NCI-H82 (cell line): ENCODE data around the gene ATOH8.

Experiments used
- DNase-seq: peaks from one replicate; lab custom pipeline; 2025; lab: John Stamatoyannopoulos, UW

The ATOH8 gene

DNA sequence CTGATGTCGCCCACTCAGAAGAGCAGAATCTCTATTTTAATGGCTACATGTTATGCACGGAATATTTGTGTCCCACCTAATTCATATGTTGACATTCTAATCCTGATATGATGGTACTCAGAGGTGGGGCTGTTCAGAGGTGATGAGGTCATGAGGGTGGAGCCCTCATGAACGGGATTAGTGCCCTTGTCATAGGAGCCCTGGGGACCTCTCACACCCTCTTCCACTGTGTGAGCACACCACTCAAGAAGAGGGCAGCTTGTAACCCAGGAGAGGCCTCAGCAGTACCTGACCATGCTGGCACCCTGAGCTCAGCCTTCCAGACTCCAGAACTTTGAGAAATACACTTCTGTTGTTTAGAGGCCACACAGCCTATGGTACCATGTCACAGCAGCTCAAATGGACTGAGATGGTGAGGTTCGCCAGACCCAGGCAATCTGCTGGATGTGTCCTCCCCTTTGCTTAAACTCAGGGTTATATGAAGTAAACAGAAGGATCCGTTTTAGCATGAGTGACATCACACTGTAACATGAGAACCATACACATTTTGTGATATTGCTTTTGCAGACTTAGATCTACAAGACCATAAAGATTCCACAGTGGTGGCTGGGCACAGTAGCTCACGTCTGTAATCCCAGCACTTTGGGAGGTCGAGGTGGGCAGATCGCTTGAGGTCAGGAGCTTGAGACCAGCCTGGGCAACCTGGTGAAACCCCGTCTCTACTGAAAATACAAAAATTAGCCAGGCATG, 48.7 kb downstream of the ATOH8 start:
- no peak for DNase-seq

DNA sequence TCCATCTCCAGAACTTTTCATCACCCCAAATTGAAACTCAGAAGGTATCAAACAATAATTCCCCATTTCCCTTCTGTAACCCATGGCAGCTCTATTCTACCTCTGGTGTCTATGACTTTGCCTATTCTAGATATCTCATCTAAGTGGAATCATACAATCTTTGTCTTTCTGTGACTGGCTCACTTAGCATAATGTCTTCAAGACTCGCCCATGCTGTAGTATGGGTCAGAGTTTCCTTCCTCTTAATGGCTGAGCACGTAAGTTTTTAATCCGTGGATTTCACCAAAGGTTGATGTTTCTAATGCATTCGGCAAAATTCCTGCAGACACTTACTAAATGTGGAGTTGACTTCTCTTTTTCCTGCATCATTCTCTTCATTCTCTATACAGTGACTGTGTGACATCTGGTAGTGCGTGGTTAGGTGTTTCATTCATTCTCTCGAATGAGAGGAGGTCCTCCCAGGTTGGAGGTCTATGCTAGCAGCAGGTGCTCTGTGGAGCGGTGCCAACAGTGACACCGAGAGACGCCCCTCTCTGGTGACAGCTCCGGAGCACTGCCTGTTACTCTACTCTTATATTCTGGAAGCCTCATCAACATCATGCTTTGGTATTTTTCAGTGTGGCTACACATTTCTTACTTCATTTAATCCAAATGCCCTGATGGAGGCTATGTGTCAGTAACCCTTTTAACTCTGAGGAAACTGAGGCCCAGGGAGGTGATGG, 50.1 kb downstream of the ATOH8 start:
- no peak for DNase-seq

DNA sequence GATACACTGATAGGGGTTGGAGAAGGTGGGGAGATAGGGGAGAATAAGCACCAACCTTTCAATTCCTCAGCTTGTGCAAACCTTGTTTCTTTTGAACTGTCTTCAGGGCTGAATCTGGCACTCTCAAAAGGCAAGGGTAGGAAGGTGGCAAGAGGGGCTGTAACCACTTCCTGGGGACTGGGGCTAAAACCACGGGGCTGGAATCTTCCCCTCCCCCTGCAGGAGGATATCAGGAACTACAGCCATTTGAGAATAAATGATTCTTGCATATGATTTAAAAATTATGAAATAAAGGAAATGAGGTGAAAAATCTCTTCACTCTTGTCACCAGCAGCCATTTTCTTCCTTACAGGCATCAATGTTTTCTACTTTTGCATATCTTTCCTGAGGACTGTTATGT, 50.8 kb downstream of the ATOH8 start:
- DNase-seq = peak; percentile 69

DNA sequence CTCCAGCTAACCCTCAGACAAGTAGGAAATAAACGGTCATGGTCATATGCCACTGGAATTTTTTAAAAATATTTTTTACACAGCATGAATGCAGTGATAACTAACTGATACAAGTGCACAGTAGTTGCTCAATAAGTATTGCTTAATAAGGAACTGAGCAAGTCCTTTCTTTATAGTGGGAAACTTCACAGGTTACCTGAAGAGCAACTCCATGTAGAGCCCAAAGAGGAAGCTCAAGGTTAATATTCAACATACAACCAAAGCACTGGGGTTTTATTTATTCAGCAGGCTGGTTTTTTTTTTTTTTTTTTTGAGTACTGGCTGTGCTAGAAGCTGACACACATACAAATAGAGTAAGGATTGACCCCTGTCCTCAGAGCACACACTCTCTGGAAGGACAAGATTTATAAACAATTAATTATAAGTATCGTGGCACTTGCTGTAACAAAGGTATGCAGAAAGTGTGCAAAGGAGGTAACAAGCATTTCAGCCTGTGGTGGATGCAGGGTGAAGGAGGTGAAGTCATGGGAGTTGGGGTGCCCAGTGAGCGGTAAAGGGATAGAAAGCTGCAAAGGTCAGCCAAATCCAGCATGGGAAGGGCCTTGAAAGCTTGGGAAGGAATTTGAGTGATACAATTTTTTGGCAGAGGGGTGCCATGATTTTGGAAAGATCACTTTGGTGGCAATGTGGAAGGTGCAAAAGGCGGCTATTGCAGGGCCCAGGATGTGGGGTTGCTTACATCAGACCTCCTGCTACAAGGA, 52.7 kb downstream of the ATOH8 start:
- DNase-seq = no peak

DNA sequence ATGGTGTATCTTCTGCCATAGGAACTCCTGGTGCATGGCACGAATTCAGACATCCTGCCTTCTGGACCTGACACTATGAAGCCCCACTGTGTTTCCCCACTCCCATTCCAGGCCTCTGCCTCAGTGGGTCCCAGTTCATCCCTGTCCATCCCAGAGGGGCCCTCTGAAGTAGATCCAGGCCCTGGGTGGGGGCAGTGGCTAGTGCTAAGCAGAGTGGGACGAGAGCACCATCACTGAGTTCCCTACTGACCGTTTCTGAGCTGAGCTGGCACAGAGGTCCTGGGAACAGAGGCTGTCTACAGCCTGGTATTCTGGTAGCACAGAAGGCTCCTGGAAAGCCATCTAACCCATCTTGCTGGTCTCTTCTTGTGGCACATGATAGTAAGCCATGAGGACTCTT, 54.0 kb downstream of the ATOH8 start:
- DNase-seq = no peak

DNA sequence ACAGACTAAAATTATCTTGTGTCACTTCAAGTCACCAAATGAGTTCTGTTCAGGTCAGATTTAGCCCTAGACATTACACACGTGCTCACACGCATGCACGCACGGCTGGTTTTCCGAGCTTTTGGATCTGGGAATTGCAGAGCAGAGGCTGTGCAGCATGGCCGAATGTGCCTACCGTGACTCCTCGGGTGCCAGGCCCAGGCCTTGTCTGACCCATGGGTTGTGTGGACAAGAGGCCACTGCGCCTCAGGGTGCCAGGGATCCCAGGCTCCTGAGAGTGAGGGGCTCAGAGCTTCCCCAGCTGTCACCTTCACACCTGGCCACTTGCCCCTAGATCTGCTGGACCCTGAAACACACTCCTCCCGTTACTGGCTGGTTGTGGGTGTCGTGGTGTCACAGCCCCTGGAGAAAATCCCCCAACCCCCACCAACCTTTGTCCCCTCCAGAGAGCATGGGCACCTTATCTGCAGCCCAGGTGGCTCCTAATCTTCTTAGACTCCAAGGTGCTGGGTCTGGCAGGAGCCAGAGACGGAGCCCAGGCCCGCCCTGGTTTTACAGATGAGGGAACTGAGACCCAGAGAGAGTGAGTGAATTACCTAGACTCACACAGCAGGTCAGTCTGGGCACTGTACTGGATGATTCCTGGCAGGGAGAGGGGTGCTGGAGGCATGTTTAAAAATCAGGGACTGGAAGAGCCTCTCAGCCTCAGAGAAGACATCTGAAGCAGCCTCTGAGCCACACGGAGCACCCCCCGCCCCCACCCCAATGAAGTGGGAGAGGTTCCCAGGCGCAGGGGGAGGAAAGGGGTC, 56.8 kb downstream of the ATOH8 start:
- peak; percentile 54 for DNase-seq

DNA sequence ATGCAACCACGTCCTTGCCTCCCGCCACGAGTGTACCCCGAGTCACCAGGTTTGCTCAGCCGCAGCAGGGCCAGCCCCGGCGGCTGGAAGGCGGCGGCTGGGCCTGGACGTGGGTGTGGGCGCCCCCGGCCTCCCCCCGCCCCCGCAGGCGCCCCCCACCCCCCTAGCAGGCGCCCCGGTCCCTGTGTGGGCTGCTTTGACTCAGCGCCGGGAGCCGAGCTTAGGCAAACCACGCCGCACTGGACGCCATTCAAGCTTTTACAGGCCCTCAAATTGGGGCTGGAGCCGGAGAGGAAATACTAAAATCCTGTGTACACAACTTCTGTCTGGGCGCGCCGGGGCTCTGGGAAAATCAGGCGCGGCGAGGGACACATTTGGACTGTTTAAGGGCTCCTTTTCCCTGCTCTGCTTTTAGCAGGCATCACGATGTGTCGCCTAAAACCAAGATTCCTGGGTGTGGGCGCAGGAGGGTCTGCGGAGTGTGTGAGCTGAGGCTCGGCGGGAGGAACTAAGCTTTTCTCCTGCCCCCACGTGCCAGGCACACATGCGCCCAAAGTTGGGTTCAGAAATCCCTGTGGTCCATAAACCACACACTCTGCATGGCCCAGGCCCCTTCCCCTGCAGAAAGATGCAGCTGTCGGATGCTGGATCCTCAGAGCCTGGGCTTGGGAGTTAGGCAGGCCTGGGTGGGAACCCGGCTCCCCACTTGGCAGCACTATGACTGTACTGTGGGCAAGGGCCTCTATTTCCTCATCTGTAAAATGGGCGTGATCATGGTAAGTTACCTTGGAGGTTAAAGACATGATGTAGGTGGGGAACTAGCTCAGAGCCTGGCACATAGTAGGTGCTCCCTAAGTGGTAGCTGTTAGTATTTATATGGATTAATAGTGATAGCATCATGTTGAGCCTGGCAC, 57.6 kb downstream of the ATOH8 start:
- DNase-seq = no peak

DNA sequence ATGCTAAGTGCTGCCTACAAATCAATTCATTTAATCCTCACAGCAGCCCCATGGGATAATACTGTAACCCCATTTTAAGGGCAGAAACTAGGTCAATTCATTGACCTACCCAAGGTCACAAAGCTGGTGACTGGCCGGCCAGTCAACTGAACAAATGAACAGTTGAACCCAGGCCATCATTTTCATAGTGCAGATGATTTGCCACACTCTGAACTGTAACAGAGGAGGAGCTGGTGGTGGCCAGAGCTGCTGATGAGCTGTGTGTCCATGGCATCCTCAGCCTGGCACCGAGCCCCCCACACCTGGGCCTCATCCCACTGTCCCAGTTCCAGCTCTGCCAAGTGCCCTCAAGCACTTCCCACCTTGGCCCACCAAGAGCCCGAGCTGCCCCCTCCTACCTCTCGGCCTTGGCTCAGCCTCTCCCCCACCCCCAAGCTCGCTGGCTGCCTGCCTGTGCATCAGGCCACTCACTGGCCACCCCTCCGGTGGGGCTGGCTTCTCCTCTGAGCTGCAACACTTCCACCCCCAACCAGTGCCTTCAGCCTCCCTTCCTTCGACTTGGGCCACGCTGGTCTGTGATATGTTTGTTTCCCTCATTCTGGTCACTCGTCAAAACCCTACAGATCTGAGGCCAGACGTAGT, 58.4 kb downstream of the ATOH8 start:
- no peak for DNase-seq

DNA sequence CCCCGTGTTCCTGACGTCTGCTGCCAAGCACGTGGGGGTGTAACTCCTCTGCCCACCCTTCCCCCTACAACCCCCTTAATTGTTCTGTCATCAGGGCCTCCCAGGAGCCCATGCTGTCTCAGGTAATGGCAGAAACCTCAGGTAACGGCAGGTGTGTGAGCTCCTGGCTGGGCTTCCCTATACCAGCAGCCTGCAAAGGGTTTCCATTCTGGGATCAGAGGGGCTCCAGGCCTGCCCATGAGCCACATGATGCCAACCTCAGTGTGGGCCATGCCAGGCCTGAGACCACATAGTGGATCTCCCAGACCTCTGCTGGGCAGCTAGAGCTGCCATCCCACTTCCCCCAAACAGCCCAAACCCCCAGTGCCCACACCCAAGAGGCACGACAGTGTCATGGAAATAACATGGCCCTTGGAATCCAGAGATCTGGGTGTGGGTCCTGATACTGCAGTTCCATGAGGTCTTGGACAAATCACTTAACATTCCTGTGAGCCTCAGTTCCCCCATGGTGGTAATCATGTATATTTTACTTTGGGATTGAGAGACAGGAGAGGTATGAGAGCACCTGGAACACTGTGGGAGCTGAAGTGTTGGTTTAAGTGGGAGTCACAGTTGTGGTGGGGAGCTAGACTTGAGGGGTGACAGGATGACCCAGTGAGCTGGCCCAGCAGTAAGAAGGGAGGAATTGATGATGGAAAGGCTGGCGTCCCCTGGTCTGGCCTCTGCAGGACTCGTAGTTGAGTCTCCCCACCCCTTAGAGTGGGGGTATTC, 59.6 kb downstream of the ATOH8 start:
- no peak for DNase-seq

DNA sequence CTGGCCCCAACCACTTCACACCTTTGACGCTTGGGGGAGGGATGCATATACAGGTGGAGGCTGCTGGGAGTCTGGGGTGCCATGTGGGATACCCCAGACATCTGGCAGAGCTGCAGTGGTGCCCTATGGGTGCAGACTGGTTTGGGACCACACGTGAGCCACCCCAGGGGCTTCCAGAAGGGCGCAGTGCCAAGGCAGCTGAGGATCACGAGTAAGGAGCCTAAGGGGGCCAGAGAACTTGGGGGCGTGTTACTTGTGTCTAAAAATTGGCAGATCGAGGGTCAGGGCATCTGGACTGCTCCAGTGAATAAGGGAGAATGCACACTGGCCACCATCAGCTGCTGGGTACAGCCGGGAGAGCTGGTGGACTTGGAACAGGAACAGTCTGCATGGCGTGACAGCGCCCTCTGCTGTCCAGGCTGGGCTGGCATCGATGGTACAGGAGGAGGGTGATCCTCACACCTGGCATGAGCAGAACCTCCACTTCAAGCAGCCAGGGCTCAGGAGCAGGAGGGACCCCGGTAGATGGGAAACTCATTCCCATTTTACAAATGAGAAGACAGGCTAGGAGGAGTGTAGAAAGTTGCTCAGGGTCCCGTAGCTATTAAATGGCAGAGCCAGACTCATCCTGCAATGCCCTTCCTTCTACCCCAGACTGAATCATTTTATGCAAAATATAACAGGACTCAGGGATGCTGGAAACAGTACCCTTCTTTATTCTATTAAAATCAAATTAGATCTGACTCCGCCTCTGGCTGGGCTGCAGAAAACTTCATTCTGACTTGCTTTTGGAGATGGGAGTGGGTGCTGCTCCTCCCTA, 60.4 kb downstream of the ATOH8 start:
- peak; percentile 92 for DNase-seq

DNA sequence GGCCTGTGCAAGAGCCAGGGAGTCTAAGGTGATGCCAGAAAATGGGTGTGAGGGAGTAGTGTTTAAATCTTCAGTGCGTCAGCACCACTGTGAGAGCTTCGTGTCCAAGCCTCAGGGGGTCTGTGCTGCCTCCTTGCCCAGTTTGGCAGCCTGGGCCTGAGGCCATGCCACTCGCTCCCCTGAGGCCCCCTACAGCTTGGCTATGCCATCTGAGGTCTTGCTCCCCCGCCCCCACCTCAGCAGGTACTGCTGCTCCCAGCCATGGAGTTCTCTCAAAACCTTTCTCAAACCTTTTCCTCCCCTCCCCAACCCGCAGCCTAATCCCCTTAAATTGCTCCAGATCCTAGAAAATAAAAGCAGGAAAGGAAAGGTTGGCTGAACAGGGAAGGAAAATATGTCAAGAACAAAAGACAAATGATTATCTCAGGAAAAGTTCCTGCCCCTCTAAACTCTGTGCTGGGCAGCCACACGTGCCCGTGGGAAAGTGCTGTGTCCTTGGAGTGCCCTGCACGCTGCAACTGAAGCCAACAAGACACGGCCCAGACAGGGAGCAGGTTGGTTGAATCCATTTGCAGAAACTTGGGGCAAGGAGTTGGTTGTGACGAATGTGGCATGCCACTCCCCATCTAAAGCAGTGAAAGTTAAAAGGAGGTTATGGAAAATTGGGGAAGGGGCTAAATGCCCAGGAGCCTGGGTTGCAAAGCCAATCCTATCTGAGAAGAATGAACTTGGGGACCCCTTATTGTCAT, 61.2 kb downstream of the ATOH8 start:
- DNase-seq = no peak

DNA sequence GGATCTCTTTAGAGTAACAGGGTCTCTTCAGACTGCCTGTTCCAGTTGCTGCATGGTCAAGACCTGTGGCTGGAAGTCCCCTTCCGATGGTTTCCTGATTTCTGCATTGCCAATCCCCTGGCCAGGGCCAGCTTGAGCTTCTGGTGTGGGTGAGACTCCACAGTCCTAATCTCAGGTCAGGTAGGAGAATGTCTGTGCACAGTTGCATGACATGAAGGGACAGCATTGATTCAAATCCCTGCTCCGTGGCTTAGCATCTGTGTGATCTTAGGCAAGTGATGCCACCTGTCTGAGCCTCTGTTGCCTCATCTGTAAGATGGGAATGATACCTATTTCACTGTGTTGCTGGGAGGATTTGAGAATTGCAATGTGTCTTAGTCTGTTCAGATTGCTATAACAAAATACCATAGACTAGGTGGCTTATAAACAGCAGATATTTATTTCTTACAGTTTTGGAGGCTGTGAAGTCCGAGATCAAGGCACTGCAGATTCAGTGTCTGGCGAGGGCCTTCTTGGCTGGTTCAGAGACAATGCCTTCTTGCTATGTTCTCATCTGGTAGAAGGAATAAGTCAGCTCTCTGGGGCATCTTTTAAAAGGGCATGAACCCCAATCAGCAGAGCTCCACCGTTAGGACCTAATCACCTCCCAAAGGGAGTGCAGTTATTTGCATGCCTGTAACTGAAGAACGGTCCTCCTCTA, 66.2 kb downstream of the ATOH8 start:
- no peak for DNase-seq

DNA sequence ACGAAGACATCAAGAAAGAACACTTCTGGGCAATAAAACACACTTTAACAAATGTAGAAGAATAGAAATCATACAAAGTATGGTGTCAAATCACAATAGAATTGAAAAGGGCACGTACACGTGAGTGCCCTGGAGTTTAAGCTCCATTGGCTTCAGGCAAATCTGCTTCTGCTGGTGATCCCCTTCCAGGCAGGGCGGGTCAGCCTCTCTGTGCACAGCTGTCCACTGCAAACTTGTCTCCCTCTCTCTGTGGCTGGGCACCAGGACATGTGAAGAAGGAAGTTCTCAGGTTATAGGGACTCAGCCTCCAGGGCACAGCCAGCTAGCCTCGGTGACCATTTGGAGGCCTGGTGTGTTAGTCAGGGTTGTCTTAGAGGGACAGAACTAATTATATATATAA, 69.0 kb downstream of the ATOH8 start:
- DNase-seq = peak; percentile 42

DNA sequence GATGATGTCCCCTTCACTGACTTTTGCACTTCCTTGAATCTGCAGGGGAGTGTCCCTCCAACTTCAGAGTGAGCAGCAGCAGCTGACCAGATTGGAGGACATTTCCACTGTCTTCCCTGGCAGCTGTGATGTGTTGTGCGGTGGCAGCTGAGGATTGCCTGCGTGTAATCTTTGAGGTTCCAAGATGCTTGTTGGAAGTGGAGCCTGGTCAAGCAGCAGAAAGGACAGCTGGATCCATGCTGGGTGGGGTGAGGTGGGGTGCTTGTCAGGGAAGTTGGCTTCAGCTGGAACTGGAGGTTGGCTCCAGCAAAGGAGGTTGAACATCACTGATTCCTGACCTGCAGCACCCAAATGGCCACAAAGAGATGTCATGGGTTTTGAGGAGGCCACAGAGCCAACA, 70.2 kb downstream of the ATOH8 start:
- no peak for DNase-seq

DNA sequence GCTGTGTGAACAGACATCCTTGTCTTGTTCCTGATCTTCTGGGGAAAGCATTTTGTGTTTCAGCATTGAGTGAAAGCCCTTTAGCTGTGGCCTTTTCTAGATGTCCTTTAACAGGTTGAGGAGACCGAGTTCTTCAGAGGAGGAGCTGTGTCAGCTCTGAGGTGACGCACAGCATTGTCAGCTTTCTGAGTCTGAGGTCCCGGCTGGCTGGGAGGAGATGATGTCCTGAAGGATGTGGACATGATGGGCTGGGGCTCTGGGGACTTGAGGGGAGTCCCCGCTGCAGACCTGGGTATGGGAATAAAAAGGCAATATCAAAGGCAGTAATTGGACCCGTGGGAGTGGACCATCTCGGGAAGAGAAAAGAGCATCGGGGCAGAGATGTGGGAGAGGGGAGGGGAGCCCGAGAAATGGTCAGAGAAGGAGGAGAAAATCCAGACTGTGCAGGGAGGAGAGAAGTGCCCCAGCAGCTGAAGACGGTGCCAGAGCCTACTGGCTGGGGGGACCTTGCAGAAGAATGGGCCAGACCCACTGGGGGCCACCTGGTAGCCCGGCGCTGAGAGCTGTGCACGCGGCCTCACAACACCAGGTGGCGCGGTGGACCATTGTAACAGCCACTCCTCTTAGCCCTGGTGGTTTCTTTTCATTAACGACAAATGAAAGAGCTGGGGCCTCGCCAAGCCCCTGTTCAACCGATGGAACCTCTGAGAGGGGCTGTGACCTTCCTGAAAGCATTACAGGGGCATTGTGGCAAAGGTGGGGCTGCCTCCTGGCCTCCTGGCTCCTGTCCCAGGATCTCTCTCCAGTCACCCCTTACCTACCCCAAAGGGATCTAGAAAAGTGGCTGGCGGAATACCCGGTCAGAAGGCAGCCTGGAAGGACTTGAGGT, 73.4 kb downstream of the ATOH8 start:
- DNase-seq = peak; percentile 88

DNA sequence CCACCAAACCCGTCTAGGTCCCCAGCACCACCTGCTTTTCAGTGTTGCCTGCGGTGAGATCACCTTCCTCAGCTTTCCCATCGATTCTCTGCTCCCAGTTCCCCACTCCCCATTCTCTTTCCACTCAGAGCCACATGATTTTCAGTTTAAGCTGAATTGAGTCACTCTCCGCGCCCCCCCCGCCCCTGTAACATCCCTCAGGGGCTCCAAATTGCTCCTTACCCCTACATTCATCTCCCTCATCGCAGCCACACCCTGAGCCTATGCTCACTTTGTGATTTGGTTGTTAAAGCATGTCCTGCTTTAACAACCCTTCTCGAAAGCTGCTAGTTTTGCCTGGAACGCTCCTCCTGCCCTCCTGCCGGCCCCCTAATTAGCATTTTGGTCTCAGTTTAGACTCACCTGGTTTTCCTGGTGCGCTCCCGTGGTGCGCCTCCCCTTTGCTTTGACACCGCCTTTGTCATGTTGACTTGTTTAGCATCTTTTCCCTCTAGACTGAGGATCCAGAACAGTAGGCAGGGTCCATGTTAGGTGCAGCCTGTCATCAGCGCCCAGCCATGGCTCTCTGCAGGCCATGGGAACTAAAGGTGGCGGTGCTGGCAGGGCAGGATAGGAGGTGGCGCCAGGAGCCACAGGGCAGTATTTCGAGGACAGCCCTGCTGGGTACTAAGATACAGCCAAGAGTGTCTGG, 74.2 kb downstream of the ATOH8 start:
- no peak for DNase-seq
